Measurements from ENCODE around the gene REEP3. TPM values are rescaled to one million over a fixed set of nuclear protein-coding genes. Genes with fewer than 3 reads are reported as not detected.

Gene REEP3
- total and polyA plus RNA-seq, 2 experiments from 2014 or later = 69.9 to 72.1 TPM

DNA sequence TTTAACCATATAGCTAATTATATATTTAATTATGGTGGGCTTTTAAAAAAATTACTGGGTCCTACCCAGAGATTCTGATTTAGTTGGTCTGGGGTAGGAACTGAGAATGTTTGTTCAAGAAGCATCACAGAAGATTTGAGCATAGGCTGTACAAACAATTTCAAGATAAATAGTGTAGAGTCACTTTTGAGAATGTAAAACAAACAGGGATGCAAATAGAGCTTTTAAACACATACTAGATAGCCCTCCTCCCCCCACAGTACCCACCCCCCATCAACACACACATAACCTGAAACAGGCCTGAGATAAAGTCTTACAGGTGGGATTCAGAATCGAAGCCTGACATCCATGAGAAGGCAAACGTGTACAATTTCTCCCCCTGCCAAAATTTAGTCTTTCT, 15.6 kb upstream of the REEP3 start:
- no peaks in the 10 kb centered on the region for H3K9me3 ChIP-seq (ENCODE audit: low read depth)
- H3K27me3 ChIP-seq (replicated peaks; ENCODE audit: insufficient read depth) = no peaks in the 10 kb centered on the region
- H3K36me3 ChIP-seq (ENCODE audit: low read depth) = 0 out of 2 replicates have a peak, but pooled peaks cover 4% of the 10 kb centered on the region
- WGBS, 2 experiments (ENCODE audit: low coverage in 1 of 2, low lambda C conversion rate in 2 of 2, missing lambda C conversion rate in 2 of 2) = 74 to 85% methylated on average over 2 of the region's 2 CpGs
- H3K9ac ChIP-seq = no peak overlapping the region
- in situ Hi-C loops (cut with MboI) = no loop called here
- no peaks in the 10 kb centered on the region for H3K9me2 ChIP-seq (ENCODE audit: insufficient read depth)
- no peak overlapping the region for H3K27ac ChIP-seq
- 0 out of 2 replicates have a peak, but pooled peaks cover 3% of the 10 kb centered on the region for H4K20me1 ChIP-seq (ENCODE audit: insufficient read depth)
- H3K79me2 ChIP-seq (ENCODE audit: insufficient read depth) = peaks cover 100% of the 10 kb centered on the region
- H3K4me3 ChIP-seq = no peak overlapping the region
- H3K4me1 ChIP-seq (ENCODE audit: insufficient read depth) = no peaks in the 10 kb centered on the region
- no peak overlapping the region for H3K4me2 ChIP-seq (ENCODE audit: unreplicated experiment)
- peaks cover 9% of the 10 kb centered on the region; the same call in 1 of the 2 replicates for H3F3A ChIP-seq (ENCODE audit: insufficient read depth)
- no peak for DNase-seq
- H2AFZ ChIP-seq = no peak overlapping the region
- TF ChIP-seq EZH2phosphoT487 (IDR thresholded peaks at IDR 0.05; ENCODE audit: insufficient read depth, low read depth) (no peak), EZH2 (IDR thresholded peaks at IDR 0.05; ENCODE audit: insufficient read depth, poor library complexity, severe bottlenecking) (no peak)

DNA sequence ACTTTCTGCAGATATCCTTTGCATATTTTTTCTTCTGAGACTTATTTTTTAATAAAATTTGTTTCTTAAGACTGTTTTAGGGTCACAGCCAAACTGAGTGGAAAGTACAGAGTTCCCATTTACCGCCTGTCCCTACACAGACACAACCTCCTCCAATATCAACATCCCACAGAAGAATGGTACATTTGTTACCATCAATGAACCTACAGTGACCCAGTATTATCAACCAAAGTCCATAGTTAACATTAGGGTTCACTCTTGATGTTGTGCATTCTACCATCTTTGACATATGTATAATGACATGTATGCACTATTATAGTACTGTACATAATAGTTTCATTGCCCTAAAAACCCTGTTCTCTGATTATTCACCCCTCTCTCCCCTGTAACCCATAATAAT, 14.6 kb upstream of the REEP3 start:
- H3K79me2 ChIP-seq (ENCODE audit: insufficient read depth) = peaks cover 100% of the 10 kb centered on the region
- H3K4me1 ChIP-seq (ENCODE audit: insufficient read depth) = no peaks in the 10 kb centered on the region
- H3K9me3 ChIP-seq (ENCODE audit: low read depth) = no peaks in the 10 kb centered on the region
- H3K4me3 ChIP-seq = no peak overlapping the region
- no peaks in the 10 kb centered on the region for H3K27me3 ChIP-seq (replicated peaks; ENCODE audit: insufficient read depth)
- in situ Hi-C loops (cut with MboI) = no loop called here
- DNase-seq = no peak
- no peak overlapping the region for H3K9ac ChIP-seq
- no peak overlapping the region for H2AFZ ChIP-seq
- no peaks in the 10 kb centered on the region for H3K9me2 ChIP-seq (ENCODE audit: insufficient read depth)
- 91 to 100% methylated on average over 1 of the region's 1 CpG for WGBS, 2 experiments (ENCODE audit: low coverage in 1 of 2, low lambda C conversion rate in 2 of 2, missing lambda C conversion rate in 2 of 2)
- peaks cover 9% of the 10 kb centered on the region; the same call in 1 of the 2 replicates for H3F3A ChIP-seq (ENCODE audit: insufficient read depth)
- H3K27ac ChIP-seq = no peak overlapping the region
- TF ChIP-seq EZH2 (IDR thresholded peaks at IDR 0.05; ENCODE audit: insufficient read depth, poor library complexity, severe bottlenecking) = no peak
- TF ChIP-seq EZH2phosphoT487 (IDR thresholded peaks at IDR 0.05; ENCODE audit: insufficient read depth, low read depth) = no peak
- H3K4me2 ChIP-seq (ENCODE audit: unreplicated experiment) = no peak overlapping the region
- 0 out of 2 replicates have a peak, but pooled peaks cover 9% of the 10 kb centered on the region for H3K36me3 ChIP-seq (ENCODE audit: low read depth)
- H4K20me1 ChIP-seq (ENCODE audit: insufficient read depth) = 0 out of 2 replicates have a peak, but pooled peaks cover 3% of the 10 kb centered on the region

DNA sequence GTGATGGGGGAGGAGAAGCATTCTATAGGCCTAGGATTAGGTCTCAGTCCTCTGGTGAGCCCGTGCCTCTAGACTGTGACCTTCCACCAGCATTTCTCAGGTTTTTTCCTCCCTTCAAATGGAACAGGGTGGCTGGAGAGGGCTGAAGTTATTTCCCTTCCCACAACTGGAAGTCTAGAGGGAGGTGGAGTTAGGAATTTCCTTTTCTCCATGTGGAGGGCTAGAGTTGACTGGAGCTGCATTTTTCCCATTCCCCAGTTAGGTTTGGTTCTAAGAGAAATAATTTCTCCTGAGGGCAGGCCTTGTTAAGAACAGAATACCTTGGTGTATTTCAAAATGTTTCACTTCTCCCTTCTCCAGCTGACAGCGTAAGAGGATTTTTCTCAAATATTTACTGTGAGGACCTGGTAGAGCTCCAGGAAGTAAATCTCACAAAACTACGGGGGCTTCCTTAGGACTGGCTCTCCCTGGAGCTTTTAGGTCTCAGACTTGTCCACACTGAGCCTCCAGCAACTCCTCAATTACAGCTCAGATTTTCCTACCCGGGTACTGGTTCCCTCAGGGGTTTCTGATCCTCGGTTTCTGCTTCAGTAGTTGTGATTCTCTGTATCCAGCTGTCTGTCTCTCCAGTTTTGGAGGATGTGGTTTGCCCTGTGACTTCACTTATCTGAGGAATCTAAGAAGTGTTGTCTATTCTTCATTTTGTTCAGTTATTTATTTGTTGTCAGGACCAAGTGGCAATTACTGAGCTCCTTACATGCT, 6.0 kb upstream of the REEP3 start:
- H3K4me3 ChIP-seq = peak overlapping the region; percentile 20

DNA sequence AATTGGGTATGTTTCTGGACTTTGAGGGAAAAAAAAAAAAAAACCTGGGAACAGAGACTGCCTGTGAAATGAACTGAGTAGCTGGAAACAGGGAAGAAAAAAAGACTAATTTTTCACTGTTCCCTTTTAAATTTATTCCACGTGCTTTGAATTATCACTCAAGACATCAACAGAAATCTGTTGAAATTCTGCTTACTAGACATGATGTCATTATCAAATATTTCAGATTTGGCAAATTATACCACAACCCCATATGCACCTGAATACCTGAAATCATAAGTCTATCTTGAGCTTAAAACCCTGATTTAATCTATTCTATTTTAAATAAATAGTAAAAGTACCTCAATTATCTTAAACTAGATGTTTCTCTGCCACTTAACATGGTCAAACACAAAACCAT, 5.0 kb upstream of the REEP3 start:
- TF ChIP-seq EZH2 (IDR thresholded peaks at IDR 0.05; ENCODE audit: insufficient read depth, poor library complexity, severe bottlenecking) (no peak), EZH2phosphoT487 (IDR thresholded peaks at IDR 0.05; ENCODE audit: insufficient read depth, low read depth) (no peak)
- Histone ChIP-seq H3K36me3 (ENCODE audit: low read depth) (no peaks in the 10 kb centered on the region), H3K27ac (peak overlapping the region; percentile 51; the same call in 1 of the 2 replicates), H2AFZ (no peak overlapping the region), H3K27me3 (replicated peaks; ENCODE audit: insufficient read depth) (no peaks in the 10 kb centered on the region), H3F3A (ENCODE audit: insufficient read depth) (peaks cover 36% of the 10 kb centered on the region), H3K4me3 (peak overlapping the region; percentile 20; the same call in 1 of the 2 replicates), H3K4me2 (ENCODE audit: unreplicated experiment) (peak overlapping the region; percentile 51), H4K20me1 (ENCODE audit: insufficient read depth) (no peaks in the 10 kb centered on the region), H3K9me2 (ENCODE audit: insufficient read depth) (no peaks in the 10 kb centered on the region), H3K9ac (peak overlapping the region; percentile 10; the same call in 1 of the 2 replicates), H3K9me3 (ENCODE audit: low read depth) (no peaks in the 10 kb centered on the region), H3K79me2 (ENCODE audit: insufficient read depth) (peaks cover 98% of the 10 kb centered on the region), H3K4me1 (ENCODE audit: insufficient read depth) (peaks cover 37% of the 10 kb centered on the region)
- no peak for DNase-seq
- in situ Hi-C loops (cut with MboI) = no loop called here
- 18 to 19% methylated on average over 1 of the region's 1 CpG for WGBS, 2 experiments (ENCODE audit: low coverage in 1 of 2, low lambda C conversion rate in 2 of 2, missing lambda C conversion rate in 2 of 2)

More for the DNA sequence above, 6.0 kb upstream of the REEP3 start:
- no peaks in the 10 kb centered on the region for H3K27me3 ChIP-seq (replicated peaks; ENCODE audit: insufficient read depth)
- 0 out of 2 replicates have a peak, but pooled peaks cover 9% of the 10 kb centered on the region for H3K36me3 ChIP-seq (ENCODE audit: low read depth)
- peak overlapping the region; percentile 51 for H3K27ac ChIP-seq
- no peaks in the 10 kb centered on the region for H3K9me3 ChIP-seq (ENCODE audit: low read depth)
- no peaks in the 10 kb centered on the region for H3K9me2 ChIP-seq (ENCODE audit: insufficient read depth)
- H4K20me1 ChIP-seq (ENCODE audit: insufficient read depth) = no peaks in the 10 kb centered on the region
- peaks cover 28% of the 10 kb centered on the region for H3F3A ChIP-seq (ENCODE audit: insufficient read depth)
- WGBS, 2 experiments (ENCODE audit: low coverage in 1 of 2, low lambda C conversion rate in 2 of 2, missing lambda C conversion rate in 2 of 2) = 61 to 62% methylated on average over 5 of the region's 5 CpGs
- peak overlapping the region; percentile 10 for H3K9ac ChIP-seq
- H3K4me1 ChIP-seq (ENCODE audit: insufficient read depth) = peaks cover 32% of the 10 kb centered on the region
- peak; percentile 50 for DNase-seq
- 0 out of 2 replicates have a peak overlapping the region, but pooled peaks have one; percentile 13 for H2AFZ ChIP-seq
- in situ Hi-C loops (cut with MboI) = no loop called here
- H3K4me2 ChIP-seq (ENCODE audit: unreplicated experiment) = peak overlapping the region; percentile 51
- peaks cover 100% of the 10 kb centered on the region for H3K79me2 ChIP-seq (ENCODE audit: insufficient read depth)
- TF ChIP-seq EZH2phosphoT487 (IDR thresholded peaks at IDR 0.05; ENCODE audit: insufficient read depth, low read depth) (no peak), EZH2 (IDR thresholded peaks at IDR 0.05; ENCODE audit: insufficient read depth, poor library complexity, severe bottlenecking) (no peak)
